Esophagus muscularis mucosa (tissue), 3 donors: Measurements from ENCODE around the gene ALOX12B.

Experiments used
- CTCF ChIP-seq, 3 experiments: fragments of 200-600 bp in 2 of 3; fragments of 450-650 bp in 1 of 3; sonication (generic) in 2 of 3; IDR thresholded peaks; one replicate each; pipeline ENCODE4 v1.5.1; 2017 to 2019; ENCODE audit warnings: antibody characterized with exemption in 3 of 3, mild to moderate bottlenecking in 2 of 3, moderate library complexity in 1 of 3
- POLR2AphosphoS5 ChIP-seq, 2 donors: sonication (generic); formaldehyde crosslinking; IDR thresholded peaks; one replicate each; pipeline ENCODE4 v1.6.1; 2017; ENCODE audit warnings: antibody characterized with exemption in 2 of 2

GRCh38 chr17:8062435-8062806, 25.1 kb downstream of the ALOX12B start:
- TF ChIP-seq CTCF (IDR thresholded peaks at IDR 0.05) (no peak), POLR2AphosphoS5 (IDR thresholded peaks at IDR 0.05) (no peak)
